HG03095 (cell line): Measurements from ENCODE around the gene FKRP.

ENCODE experiments used
- ATAC-seq: cut with Tn5 transposase; IDR thresholded peaks from one replicate; pipeline ENCODE4 v1.9.1; 2021; ENCODE audit warnings: moderate library complexity; ENCODE audit not compliant: unreplicated experiment

FKRP gene

DNA sequence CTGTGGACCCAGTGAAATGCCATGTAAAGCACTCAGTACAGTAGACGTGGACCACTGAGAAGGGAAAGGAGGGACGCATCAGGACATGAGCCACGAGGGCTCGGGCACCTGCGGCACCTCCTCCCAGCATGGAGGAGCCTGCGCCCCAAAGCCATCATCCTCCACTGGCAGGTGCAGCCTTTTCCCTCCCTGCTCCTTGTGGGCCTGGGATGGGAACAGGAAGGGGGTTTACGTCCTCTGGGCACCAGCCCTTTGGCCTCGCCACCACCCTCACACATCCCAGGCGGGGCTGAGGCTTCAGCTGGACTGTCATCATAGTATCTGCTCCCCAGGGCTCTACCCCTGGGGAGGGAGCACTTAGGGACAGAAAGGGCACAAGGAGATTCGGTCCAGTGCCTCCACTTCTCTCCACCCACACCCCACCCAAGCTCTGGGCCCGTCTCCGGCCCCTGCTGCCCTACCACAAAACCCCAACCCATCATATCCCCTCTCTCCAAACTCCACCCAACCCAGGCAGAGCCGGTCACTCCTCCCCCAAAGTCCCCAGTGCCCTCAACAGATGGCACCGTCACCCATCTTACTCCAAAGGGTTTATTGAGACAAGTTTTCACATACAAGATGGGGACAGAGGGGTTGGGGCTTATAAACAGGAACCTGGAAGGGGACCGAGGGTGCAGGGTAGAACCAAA lies 26.8 kb upstream of the FKRP start:
- no peak for ATAC-seq

DNA sequence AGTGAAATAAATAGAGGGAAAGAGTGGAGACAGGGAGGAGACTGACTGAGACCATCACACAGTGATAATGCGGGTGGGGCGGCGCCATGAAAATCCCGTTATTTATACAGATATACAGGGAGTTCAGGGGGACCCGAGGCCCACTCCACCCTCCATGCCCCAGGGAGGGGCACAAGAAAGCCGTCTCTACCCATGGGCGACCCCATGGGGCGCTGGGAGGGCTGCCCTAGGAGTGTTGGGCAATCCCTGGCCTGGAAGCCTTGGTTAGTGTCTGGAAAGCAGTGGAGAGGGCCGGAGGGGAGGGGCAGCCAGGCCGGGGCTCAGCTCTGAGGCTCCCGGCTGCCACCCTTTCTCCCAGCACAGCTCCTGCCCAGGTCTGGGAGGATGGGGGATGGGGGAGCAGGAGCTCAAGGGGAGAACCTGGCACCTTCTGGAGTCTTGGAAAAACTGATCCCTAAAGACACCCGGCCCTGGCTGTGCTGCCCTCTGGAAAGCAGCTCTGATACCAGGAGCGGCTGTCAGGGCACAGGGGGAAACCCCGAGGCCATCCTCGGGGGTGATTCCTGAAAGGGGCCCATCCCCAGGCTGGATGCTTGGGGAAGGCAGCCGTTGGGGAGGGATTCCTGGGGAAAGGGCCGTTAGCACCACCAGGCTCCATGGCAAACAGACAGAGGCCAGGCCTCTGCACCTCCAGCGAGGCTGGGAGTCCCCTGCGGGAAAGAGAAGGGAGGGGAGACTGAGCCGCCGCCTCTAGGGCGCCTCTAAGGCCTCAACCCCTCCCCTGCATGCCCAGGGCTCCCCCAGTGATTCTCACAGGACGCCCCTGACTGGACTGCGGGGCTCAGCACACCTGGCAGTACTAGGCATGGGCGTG lies 26.0 kb upstream of the FKRP start:
- no peak for ATAC-seq

DNA sequence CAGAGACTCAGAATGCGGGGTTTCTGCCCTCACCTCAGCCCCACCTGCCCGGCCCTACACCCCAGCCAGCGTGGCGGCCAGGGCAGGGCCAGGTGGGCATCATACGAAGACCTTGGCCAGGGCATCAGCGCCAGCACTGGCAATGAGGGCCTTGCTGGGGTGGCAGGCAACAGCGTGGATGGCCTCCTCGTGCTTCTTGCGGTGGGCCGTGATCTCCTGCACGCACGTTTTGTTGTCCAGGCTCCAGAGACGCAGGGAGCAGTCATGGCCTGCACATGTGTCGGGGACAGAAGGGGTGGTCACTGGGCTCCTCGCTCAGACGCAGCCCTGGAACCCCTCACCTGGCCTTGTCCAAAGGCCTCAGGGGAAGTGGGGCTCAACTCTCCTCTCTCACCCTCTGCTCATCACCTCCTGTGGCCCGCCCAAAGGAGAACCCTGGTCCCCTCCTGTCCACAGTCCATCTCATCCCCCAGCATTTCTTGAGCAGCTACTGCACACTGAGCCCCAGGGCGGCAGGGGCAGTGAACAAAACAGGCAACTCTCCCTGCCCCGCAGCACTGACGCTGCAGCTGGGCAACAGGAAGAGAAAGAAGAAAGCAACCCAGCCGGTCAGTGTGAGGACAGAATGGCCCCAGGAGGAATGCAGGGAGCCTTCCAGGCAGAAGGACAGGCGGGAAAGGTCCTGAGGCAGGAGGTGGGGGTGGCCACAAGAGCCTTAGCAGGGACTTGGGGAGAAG lies 25.2 kb upstream of the FKRP start:
- ATAC-seq = no peak

DNA sequence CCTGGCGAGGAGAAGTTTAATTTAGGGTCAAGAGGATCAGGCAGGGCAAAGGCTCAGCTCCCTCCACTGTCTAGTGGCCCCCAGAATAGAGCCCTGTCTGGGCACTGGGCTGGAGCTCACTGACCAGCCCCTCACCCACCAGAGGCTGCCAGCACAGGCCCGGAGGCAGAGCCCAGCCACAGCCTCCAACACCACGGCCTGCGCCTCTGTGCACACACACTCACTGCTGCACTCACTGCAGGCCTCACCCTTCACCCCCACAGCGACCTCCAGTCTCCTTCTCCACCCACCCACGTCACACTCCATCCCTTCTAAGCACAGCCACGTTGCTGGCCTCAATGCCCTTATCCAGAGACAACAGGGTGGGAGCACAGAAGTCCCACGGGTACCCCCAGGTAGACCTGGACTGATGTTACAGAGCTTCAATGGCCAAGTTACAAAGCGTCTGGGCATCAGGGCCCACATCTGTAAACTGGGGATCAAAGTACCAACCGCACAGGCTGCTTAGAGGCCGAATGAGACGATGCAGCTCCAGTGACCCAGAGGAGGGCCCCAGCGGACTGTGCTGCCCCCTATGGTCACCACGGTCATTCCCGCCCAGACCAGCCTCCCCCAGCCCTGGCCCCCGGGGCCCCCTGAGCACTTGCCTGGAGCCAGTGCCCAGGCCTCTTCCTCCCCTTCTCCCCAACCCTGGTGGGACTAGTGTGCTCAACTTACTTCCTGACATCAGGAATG lies 24.4 kb upstream of the FKRP start:
- no peak for ATAC-seq

DNA sequence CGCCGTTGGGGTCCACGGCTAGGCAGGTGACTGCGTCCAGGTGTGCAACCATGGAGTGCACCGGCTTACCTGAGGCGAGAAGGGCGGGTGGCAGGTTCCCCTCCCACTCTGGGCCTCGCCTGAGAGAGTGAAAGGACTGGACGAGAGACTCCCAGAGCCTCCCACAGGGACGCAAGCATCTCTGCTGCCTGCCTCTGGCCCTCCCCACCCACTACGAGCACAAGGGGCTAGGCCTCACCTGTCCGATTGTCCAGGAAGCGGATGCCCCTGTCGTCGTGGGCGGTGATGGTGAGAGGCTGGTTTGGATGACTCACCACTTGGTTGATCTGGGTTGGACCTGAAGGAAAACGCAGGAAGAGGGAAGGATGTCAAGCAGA lies 23.9 kb upstream of the FKRP start:
- no peak for ATAC-seq

DNA sequence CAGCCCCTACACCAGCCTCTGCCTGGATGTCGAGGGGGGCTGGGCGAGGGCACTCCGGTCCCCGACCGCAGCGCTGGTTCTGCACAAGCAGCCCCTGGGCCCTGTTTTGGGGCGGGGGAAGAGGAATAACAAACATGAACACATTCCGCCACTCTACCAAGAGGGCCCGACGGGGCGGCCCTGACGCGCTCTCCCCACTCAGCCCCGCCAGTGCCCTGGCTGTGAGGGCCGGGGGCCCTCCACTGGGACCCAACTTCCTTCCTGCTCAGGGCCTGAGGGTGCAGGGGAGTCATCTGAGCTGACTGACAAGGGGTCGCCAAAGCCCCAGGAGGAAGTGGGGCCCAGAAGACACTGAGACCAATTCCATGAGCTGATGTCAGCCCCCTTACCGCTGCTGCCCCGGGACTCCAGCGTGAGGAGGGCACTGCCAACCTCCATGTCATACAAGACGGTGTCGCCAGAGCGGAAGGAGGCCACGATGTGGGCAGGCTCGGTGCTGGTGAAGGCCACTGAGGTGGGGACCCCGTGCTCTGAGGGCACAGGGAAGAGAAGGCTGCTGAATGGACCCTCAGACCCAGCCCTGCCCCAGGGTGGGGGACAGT lies 23.3 kb upstream of the FKRP start:
- no peak for ATAC-seq

DNA sequence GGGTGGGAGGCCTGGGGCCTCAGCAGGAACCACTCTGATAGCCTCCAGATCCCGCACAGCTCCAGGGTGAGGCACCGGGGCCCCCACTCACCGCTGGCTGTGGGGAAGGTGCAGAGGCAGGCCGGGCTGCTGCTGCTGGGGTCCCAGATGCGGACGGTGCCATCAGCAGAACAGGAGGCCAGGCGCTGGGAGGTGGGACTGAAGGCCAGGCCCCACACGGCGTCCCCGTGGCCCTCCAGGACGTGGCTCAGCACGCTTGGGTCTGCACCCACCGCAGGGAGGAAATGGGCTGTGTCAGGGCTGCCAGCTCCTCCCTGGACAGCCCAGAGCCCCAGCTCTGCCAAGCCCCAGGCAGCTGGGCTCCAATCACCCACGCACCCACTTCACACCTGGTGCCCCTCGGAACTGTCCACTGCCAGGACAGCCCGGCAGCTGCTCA lies 22.8 kb upstream of the FKRP start:
- ATAC-seq = no peak

DNA sequence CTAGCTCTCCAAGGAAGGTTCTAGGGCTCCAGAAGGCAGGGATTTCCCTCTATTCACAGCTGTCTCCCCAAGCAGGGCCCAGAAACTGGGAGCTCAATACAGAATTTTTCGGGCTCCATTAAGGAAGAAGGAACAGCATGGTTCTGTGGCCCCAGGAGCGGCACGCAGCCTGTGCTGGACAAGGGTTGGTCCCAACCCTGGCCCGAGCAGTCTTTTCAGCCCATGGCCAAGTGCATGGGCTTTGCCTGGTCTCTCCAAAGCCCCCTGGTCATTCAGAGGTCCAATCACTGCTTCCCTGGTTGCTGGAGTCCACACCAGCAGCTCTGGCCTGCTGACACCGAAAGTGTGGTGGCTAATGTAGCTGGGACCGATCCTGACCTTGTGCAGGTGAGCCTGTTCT lies 22.4 kb upstream of the FKRP start:
- no peak for ATAC-seq

DNA sequence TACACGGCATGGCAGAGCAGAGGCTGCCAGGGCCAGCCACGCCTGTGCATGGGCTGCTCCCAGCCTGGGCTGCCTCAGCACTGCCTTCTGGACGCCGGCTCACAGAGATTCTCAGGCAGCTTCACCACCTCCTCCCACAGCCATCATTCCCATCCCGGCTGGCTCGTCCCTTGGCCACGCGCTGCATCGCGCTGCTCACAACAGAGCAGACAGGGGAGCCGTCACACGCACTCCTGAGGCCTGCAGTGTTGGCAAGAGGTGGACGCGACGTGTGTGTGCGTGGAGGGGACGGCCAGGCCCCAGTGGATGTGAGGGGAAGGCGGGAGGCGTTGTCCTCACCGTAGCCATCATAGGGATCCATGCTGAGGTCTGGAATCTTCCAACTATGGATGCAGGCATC lies 21.4 kb upstream of the FKRP start:
- ATAC-seq = no peak

DNA sequence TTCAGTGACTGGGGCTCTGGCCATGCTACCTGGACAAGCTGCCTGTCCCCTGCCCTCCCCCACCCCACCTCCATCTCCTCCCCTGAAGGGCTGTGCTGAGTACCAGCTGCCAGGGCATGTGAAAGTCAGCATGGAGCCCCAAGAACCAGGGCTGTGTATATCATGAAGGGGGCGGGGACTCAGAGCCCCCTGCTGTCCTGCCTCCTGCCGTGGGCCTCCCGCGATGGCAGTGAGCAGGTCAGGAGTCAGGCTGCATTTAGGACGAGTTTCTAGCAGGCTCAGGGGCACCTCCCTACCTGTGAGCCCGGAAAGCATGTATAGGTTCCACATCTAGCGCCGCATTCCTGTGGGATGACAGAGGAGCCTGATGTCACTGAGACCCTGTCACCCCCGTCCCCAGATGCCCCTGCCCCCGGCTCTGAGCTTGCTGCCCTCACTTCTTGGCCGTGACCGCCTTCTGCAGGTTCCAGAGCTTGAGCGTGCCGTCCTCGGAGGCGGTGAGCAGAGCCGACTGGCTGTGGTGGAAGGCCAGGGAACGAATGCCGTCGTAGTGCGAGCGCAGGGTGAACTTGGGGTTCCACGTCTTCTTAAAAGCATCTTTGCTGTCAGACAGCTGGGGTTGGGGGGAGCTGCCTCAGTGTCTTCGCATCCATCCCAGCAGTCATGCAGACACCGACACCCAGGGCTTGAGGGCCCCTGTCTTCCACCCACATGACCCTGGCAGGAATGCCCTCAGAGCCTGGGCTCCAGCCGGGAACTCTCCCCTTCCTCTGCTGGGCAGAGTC lies 20.6 kb upstream of the FKRP start:
- no peak for ATAC-seq

DNA sequence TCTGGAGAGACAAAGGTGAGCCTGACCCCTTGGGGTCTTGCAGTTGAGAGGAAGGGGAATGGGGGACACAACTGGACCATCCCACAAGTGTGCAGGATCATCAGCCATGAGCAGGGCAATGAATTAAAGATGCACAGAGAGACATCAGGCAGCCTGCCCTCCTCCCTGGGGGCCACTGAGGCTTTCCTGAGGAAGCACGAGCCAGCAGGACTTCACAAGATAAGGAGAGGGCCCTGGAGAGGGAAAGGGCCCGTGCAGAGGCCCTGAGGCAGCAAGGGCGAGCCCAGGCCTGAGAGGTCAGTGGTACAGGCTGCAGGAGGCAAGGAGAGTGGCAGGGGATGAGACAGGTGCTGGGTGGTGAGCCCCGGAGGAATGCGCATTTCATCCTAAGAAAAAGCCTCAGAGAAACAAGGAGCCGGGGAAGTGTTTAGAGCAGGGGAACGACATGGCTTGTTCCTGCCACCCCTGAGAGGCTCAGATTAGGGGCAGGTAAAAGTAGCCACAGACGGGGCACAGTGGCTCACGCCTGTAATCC lies 19.9 kb upstream of the FKRP start:
- ATAC-seq = no peak

DNA sequence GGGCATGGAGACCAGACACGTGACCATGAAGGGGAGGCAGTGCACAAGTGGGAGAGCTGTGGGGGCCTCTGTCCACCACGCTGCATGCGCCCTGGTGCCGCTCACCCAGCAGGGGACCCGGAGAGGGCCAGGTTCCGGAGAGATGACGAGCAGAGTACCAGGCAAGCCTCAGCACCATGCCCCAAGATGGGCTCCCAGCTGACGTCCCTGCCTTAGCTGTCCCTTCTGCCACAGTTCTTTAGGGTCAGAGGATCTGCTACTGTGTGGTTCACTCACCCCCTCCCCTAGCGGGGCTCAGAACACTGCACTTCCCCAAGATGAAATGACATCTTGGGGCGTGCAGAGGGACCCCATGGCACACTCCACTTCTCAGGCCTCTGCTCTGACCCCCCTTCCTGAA lies 19.3 kb upstream of the FKRP start:
- no peak for ATAC-seq

DNA sequence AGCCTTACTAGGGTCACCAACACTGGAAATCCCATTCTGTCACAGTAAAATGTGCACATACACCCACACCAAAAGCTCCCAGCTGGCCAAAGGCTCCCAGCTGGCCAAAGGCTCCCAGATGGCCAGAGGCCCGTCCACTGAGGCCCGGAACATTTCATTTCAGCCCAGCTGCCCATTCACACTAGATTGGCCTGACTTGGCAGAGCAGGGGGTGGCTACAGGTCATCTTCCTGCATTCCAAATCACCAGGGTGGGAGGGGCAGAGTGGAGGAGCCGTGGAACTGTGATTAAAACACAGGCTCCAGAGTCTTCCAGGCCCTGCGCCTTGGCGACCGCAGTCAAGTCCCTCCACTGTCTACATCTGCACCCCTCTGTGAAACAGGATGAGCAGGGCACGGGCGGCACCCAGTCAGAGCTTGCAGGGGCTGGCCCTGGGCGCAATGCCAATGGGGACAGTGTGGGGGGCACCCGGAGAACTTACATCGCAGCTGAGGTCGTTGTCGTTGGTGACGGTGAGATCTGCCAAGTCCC lies 18.8 kb upstream of the FKRP start:
- no peak for ATAC-seq

DNA sequence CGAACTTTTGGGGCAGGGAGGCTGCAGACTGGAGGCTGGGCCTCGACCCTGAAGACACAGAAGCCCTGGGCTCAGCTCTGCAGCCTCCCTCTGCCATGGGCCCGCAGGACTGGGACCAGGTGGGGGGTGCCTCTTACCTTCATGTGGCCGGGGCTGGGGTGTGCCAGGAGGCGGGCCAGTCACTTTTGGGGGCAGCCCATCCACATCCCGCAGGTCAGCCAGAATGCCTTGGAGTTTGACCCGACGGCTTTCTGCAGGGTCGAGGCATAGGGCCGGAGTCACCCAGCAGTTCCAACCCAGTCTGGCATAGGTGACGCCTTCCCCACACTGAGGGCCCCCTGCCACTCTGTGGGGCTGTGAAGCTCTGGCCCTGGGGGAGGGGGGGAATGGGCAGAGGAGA lies 18.1 kb upstream of the FKRP start:
- no peak for ATAC-seq

DNA sequence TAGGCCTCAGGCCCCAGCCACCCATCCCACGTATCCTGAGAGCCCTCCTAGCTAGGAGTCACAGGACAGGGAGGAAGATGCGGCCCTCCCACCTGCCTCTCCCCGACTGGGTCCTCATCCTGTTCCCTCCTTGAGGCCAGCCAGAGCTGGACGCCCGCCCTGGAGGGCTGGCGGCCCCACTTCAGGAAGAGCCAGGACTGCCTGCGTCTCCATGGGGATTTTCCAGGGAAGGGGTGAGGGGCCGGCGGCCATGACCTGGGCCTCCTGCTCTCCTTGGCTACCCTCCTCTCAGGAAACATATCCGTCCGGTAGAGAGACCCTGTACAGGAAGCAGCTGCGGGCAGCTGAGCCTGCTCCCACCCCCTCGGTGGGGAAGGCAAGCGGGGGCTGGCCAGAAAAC lies 17.6 kb upstream of the FKRP start:
- no peak for ATAC-seq

DNA sequence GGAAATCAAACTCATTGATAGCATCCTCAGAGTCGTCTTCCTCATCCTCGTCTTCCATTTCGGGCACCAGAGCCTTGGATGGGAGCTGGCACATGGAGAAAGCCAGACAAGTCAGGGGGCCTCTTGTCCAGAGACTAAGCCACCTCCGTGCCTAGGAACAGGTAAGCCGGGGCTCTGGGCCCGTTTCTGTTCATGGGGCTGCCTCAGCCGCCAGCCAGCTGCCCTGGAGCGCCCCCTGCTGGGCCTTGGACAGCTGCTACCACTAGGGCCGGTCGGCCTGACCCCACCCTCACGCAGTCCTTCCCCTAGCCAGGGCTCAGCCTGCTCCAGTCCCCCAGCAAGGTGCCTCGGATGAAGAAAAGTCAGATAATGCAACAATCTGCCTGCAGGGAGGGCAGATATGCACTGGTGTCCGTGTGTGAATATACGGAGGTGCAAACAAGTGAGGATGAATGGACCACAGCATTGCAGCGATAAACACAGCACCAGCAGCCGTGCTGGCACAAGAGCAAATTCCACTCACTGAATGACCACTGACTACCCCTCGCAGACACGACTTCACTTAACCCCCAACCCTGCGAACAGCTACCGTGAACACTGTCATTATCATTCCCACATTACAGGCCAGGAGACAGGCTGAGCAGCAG lies 17.0 kb upstream of the FKRP start:
- no peak for ATAC-seq

DNA sequence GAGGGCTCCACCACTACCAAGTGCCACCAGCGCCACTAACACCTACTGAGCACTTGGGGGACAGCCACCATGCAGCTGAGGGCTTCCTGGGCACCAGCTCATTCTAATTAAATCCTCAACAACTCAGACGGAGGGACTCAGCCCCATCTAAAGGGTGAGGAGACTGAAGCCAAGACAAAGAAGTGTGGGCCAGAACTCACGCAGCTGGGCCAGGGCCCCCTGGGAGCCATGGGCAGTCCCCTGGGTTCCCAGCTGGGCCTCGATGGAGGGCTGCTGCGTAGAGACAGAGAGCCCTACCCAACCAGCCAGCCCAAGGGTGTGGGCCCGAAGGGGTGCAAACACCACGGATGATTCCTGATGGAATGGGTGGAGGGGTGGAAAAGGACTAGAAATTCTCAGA lies 16.2 kb upstream of the FKRP start:
- ATAC-seq = no peak

DNA sequence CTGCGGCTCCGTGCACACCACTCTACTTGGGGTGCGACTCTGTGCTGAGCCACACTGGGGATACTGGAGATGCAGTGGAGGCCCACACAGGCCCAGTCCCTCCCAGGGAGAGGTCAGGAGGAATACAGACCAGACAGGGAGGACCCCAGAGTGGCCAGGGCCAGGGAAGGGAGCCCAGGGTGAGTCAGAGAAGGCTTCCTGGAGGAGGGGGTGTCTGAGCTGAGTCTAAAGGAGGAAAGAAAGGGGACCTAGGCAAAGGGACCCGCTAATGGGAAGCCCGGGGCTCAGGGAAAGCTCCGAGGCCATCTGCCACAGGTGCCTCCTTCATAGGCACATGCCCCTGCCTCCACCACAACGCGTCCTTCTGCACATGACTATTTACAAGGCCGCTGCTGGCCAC lies 15.7 kb upstream of the FKRP start:
- no peak for ATAC-seq

DNA sequence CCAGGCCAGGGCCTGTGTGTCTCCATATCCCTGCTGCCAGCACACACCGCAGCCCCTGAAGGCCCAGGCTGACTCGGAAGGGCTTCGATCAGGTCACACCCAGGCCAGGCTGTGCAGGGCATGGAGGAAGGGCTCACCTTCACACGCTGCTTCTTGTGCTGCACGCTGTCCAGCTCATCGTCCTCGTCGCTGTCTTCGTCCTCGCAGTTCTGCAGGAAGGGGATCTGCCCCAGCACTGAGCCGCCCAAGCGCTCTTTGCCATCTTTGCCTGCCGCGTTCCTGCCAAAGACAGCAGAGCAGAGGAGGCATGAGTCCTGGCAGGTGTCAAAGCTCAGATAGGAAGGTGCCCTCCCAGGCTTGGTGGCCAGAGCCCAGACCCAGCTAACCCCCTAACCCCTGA lies 15.3 kb upstream of the FKRP start:
- no peak for ATAC-seq
